ENCODE measurements around the gene ARID4B.

Gene ARID4B

DNA sequence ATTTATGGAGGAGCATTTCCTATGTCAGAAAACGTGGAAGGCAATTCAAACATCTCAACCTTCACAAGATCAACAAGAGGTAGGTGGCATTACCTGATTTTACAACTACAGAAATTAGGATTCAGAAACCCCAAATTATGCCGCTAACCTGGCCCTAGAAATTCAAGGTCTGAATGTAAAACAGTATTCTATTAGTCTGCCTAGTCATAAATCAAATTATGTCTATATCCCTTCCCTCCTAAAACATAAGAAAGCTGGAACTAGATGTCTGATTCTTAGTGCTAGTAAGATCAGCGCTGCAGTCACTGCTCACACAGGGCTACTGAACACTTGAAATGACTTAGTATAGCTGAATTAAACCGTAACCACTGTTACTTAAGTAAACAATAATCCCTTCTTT, 200.8 kb downstream of the ARID4B start (continued):
- TF ChIP-seq ZNF518A (tag by site-specific recombination; conservative IDR thresholded peaks at IDR 0.05; ENCODE audit: low read depth) (no peak), ZNF362 (tag by site-specific recombination; IDR thresholded peaks at IDR 0.05) (no peak), ZNF184 (tag by site-specific recombination; IDR thresholded peaks at IDR 0.05) (no peak; the same call in 1 of the 2 replicates), ZNF660 (tag by site-specific recombination; IDR thresholded peaks at IDR 0.05) (no peak)
- TF ChIP-seq, protein P1, sequence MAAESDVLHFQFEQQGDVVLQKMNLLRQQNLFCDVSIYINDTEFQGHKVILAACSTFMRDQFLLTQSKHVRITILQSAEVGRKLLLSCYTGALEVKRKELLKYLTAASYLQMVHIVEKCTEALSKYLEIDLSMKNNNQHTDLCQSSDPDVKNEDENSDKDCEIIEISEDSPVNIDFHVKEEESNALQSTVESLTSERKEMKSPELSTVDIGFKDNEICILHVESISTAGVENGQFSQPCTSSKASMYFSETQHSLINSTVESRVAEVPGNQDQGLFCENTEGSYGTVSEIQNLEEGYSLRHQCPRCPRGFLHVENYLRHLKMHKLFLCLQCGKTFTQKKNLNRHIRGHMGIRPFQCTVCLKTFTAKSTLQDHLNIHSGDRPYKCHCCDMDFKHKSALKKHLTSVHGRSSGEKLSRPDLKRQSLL (tag by site-specific recombination; IDR thresholded peaks at IDR 0.05) = no peak
- TF ChIP-seq, protein P2, sequence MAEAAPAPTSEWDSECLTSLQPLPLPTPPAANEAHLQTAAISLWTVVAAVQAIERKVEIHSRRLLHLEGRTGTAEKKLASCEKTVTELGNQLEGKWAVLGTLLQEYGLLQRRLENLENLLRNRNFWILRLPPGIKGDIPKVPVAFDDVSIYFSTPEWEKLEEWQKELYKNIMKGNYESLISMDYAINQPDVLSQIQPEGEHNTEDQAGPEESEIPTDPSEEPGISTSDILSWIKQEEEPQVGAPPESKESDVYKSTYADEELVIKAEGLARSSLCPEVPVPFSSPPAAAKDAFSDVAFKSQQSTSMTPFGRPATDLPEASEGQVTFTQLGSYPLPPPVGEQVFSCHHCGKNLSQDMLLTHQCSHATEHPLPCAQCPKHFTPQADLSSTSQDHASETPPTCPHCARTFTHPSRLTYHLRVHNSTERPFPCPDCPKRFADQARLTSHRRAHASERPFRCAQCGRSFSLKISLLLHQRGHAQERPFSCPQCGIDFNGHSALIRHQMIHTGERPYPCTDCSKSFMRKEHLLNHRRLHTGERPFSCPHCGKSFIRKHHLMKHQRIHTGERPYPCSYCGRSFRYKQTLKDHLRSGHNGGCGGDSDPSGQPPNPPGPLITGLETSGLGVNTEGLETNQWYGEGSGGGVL (tag by site-specific recombination; IDR thresholded peaks at IDR 0.05) = no peak

DNA sequence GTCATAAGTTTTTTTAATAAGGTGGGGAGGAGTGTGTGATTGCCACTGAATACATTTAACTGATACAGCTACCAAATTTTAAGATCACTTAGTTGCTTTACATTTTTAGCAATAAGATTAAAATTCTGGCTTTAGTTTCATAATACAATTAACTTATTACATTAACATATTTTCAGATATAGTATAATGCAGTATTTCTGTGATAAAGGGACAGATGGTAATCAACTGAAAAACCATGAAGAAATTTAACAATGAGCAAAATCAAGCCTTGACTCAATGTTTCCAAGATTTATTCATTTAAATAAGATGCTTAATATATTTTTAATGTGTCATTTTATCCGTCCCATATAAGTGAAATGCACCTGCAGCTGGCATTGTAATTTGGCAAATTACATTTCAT, 203.3 kb downstream of the ARID4B start:
- Histone ChIP-seq H3K4me3 (ENCODE audit: low read depth, low read length) (no peak overlapping the region), H3K9me3 (ENCODE audit: control insufficient read depth, insufficient read depth, low read depth, low read length) (no peaks in the 10 kb centered on the region), H3K27ac (ENCODE audit: extremely low read depth, low read depth, low read length) (no peak overlapping the region), H3K36me3 (ENCODE audit: control insufficient read depth in 2 of 2, insufficient read depth in 1 of 2, low read length in 2 of 2) (peaks cover 45 to 69% of the 10 kb centered on the region in 2 experiments), H3K4me1 (ENCODE audit: control insufficient read depth, insufficient read depth, low read length) (peaks cover 6% of the 10 kb centered on the region)
- CTCF ChIA-PET = interaction anchor here (0.6 to 3.2 kb wide), 4 partner anchors 9 to 603 kb away, joined by 3 to 13 read pairs (median 4); no protein-coding TSS in a partner anchor
- POLR2A ChIA-PET = no interaction called here
- no peak for TF ChIP-seq ZNF658 (tag by site-specific recombination; IDR thresholded peaks at IDR 0.05)
- TF ChIP-seq, protein P3, sequence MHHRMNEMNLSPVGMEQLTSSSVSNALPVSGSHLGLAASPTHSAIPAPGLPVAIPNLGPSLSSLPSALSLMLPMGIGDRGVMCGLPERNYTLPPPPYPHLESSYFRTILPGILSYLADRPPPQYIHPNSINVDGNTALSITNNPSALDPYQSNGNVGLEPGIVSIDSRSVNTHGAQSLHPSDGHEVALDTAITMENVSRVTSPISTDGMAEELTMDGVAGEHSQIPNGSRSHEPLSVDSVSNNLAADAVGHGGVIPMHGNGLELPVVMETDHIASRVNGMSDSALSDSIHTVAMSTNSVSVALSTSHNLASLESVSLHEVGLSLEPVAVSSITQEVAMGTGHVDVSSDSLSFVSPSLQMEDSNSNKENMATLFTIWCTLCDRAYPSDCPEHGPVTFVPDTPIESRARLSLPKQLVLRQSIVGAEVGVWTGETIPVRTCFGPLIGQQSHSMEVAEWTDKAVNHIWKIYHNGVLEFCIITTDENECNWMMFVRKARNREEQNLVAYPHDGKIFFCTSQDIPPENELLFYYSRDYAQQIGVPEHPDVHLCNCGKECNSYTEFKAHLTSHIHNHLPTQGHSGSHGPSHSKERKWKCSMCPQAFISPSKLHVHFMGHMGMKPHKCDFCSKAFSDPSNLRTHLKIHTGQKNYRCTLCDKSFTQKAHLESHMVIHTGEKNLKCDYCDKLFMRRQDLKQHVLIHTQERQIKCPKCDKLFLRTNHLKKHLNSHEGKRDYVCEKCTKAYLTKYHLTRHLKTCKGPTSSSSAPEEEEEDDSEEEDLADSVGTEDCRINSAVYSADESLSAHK (tag by site-specific recombination; IDR thresholded peaks at IDR 0.05) = no peak
- no peak for TF ChIP-seq ZSCAN16 (tag by site-specific recombination; IDR thresholded peaks at IDR 0.05)
- TF ChIP-seq, protein P4, sequence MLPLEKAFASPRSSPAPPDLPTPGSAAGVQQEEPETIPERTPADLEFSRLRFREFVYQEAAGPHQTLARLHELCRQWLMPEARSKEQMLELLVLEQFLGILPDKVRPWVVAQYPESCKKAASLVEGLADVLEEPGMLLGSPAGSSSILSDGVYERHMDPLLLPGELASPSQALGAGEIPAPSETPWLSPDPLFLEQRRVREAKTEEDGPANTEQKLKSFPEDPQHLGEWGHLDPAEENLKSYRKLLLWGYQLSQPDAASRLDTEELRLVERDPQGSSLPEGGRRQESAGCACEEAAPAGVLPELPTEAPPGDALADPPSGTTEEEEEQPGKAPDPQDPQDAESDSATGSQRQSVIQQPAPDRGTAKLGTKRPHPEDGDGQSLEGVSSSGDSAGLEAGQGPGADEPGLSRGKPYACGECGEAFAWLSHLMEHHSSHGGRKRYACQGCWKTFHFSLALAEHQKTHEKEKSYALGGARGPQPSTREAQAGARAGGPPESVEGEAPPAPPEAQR (tag by site-specific recombination; IDR thresholded peaks at IDR 0.05) = no peak
- TF ChIP-seq ZNF561 (tag by site-specific recombination; IDR thresholded peaks at IDR 0.05; ENCODE audit: borderline replicate concordance) = no peak
- no peak for TF ChIP-seq ZNF138 (tag by site-specific recombination; IDR thresholded peaks at IDR 0.05; ENCODE audit: borderline replicate concordance)
- TF ChIP-seq ZNF629 (tag by site-specific recombination; IDR thresholded peaks at IDR 0.05) = no peak
- no peak for TF ChIP-seq ZNF514 (tag by site-specific recombination; IDR thresholded peaks at IDR 0.05)
- TF ChIP-seq KLF9 (tag by site-specific recombination; IDR thresholded peaks at IDR 0.05; ENCODE audit: low read depth) = no peak
- no peak for TF ChIP-seq GLIS2 (tag by site-specific recombination; IDR thresholded peaks at IDR 0.05)
- TF ChIP-seq, protein P5, sequence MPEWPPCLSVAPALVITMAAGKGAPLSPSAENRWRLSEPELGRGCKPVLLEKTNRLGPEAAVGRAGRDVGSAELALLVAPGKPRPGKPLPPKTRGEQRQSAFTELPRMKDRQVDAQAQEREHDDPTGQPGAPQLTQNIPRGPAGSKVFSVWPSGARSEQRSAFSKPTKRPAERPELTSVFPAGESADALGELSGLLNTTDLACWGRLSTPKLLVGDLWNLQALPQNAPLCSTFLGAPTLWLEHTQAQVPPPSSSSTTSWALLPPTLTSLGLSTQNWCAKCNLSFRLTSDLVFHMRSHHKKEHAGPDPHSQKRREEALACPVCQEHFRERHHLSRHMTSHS (tag by site-specific recombination; IDR thresholded peaks at IDR 0.05) = no peak
- TF ChIP-seq, protein P2 (tag by site-specific recombination; IDR thresholded peaks at IDR 0.05) = no peak
- TF ChIP-seq ZNF121 (tag by site-specific recombination; IDR thresholded peaks at IDR 0.05) = no peak
- no peak for TF ChIP-seq GLIS1 (tag by site-specific recombination; IDR thresholded peaks at IDR 0.05)
